Measurements from ENCODE around the gene PPM1F.
"Not testable (repeated sequence)": the region's sequence is repeated elsewhere in the genome, so short reads cannot be mapped to it uniquely, and the experiment has no call there.

Gene PPM1F

DNA sequence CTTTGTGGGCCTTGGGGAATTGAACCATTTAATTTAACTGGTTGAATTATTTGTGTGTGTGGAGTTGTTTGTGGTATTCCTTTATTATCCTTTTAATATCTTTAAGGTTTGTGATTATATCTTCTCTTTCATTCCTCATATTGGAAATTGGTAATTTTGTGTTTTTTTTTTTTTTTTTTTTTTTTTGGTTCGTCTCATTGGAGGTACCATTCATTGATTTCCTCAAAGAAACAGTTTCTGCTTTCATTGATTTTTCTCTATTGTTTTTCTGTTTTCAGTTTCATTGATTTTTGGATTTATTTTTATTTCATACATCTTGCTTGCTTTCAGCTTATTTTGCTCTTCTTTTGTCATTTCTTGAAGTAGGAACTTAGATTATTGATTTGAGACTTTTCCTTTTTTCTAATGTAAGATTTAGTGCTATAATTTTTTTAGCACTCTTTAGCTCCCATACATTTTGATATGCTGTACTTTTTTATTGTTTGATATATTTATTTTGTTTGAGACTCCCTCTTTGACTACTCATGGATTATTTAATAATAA is 54.2 kb downstream of the PPM1F start:
- FAIRE-seq (no peak), DNase-seq (ENCODE audit: low spot score) (no peak)

DNA sequence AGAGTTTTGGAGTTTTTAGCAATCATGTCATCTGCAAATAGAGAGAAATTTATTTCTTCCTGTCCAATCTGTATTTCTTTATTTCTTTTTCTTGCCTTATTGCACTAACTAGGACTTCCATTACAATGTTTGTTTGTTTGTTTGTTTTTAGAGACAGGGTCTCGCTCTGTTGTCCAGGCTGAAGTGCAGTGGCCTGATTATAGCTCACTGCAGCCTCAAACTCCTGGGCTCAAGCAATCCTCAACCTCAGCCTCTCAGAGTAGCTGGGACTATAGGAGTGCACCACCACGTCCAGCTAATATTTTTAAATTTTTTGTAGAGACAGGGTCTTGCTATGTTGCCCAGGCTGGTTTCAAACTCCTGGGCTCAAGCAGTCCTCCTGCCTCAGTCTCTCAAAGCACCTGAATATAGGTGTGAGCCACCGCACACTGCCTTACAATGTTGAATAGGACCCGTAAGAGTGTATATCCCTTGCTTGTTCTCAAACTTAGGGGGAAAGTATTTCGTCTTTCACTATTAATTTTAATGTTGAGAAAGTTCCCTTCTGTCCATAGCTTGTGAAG is 55.6 kb downstream of the PPM1F start:
- no peak for FAIRE-seq
- DNase-seq (ENCODE audit: low spot score), result no peak

DNA sequence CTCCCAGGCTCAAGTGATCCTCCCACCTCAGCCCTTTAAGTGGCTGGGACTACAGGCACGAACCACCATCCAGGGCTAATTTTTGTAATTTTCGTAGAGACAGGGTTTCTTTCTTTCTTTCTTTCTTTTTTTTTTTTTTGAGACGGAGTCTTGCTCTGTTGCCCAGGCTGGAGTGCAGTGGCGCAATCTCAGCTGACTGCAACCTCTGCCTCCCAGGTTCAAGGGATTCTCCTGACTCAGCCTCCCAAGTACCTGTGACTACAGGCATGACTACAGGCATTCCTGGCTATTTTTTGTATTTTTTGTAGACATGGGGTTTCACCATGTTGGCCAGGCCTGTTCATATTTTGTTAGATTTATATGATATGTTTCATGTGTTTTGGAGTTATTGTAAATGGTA is 56.4 kb downstream of the PPM1F start:
- not testable (repeated sequence) for FAIRE-seq; DNase-seq (ENCODE audit: low spot score)

DNA sequence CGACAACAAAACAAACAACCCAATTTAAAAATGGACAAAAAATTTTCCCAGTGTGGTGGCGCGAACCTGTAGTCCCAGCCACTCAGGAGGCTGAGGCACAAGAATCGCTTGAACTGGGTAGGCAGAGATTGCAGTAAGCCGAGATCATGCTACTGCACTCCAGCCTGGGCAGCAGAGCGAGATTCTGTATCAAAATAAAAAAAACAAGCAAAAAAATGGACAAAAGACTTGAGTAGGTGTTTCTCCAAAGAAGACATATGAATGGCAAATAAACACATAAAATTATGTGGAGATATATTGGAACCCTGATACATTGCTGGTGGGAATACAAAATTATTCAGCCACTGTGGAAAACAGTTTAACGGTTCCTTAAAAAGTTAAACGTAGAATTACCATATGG is 57.8 kb downstream of the PPM1F start:
- DNase-seq (ENCODE audit: low spot score) (no peak), FAIRE-seq (no peak)

DNA sequence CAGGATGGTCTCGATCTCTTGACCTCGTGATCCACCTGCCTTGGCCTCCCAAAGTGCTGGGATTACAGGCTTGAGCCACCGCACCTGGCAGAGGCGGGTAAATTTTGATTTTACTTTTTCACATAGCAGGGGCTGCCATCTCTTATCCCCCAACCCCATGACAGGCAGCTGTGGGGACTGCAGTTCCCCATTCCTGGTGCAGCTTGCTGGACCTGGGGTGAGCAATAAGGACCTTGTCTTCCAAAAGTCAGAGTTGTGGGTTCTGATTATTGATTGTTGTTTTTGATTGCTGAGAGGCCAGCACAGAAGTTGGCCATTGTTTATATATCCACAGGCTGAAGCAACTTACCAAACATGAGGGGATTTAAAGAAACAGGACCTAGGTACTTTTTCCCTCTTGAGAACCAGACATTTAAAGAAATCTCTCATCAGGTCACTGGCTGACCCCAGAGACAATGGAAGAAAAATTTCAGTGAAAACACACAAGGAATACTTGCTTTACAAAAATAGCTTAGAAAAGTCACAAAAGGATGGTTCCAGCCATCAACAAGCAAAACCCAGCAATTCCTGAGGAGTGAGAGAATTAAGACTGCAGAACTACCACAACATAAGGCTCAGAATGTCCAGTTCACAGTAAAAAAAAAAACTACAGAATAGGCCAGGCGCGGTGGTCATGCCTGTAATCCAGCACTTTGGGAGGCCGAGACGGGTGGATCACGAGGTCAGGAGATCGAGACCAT is 63.2 kb downstream of the PPM1F start:
- FAIRE-seq, result no peak

DNA sequence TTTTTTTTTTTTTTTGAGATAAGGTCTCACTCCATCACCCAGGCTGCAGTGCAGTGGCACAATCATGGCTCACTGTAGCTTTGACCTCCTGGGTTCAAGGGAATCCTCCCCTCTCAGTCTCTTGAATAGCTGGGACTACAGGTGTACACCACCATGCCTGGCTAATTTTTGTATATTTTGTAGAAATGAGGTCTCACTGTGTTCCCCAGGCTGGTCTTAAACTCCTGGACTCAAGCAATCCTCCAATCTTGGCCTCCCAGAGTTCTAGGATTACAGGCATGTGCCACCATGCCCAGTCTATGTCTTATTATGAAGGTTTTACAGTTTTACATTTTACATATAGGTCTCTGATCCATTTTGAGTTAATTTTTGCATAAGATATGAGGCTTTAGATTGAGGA is 64.8 kb downstream of the PPM1F start:
- DNase-seq (ENCODE audit: low spot score), result no peak
- FAIRE-seq, result no peak

More for the DNA sequence above, 63.2 kb downstream of the PPM1F start:
- DNase-seq (ENCODE audit: low spot score), result no peak

DNA sequence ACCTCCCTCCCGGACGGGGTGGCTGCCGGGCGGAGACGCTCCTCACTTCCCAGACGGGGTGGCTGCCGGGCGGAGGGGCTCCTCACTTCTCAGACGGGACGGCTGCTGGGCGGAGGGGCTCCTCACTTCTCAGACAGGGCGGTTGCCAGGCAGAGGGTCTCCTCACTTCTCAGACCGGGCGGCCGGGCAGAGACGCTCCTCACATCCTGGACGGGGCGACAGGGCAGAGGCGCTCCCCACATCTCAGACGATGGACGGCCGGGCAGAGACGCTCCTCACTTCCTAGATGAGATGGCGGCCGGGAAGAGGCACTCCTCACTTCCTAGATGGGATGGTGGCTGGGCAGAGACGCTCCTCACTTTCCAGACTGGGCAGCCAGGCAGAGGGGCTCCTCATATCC is 68.7 kb downstream of the PPM1F start:
- DNase-seq (ENCODE audit: low spot score); FAIRE-seq: not testable (repeated sequence)

DNA sequence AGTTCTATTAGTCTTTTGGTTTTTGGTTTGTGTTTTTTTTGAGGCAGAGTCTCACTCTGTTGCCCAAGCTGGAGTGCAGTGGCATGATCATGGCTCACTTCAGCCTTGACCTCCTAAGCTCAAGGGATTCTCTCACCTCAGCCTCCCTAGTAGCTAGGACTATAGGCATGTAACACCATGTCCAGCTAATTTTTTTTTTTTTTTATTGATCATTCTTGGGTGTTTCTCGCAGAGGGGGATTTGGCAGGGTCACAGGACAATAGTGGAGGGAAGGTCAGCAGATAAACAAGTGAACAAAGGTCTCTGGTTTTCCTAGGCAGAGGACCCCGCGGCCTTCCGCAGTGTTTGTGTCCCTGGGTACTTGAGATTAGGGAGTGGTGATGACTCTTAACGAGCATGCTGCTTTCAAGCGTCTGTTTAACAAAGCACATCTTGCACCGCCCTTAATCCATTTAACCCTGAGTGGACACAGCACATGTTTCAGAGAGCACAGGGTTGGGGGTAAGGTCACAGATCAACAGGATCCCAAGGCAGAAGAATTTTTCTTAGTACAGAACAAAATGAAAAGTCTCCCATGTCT is 69.8 kb downstream of the PPM1F start:
- FAIRE-seq; DNase-seq (ENCODE audit: low spot score): not testable (repeated sequence)

DNA sequence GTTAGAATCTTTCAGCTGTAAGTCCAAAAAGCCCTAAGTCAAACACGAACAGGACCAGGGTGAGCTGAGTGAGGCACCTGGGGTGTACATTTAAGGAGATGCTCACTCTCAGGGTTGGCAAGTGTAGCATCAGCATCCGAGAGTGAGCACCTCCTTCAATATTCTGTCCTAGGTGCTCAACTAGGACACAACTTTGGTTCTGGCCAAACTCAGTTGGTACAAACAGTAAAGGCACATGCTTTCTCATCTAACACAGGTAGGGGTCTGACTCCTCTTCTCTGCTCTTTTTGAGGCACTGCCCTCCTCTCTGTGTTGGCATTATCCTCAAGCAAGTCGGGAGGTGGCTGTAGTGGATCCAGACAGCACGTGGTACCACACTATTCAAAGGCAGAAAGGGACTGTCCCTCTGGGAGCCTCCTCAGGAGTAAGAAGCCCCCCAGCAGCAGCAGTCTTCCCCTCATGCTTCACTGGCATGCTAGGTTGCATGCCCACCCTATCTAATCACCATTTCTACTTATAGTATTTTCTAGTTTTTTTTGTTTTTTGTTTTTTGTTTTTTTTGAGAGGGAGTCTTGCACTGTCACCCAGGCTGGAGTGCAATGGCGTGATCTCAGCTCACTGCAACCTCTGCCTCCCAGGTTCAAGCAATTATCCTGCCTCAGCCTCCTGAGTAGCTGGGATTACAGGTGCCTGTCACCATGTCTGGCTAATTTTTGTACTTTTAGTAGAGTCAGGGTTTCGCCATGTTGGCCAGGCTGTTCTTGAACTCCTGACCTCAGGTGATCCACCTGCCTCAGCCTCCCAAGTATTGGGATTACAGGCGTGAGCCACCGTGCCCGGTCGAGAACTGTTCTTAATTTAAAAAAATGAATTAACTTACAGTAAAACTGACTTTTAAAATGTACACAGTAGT is 70.6 kb downstream of the PPM1F start:
- FAIRE-seq (peak; percentile 77), DNase-seq (ENCODE audit: low spot score) (no peak)

DNA sequence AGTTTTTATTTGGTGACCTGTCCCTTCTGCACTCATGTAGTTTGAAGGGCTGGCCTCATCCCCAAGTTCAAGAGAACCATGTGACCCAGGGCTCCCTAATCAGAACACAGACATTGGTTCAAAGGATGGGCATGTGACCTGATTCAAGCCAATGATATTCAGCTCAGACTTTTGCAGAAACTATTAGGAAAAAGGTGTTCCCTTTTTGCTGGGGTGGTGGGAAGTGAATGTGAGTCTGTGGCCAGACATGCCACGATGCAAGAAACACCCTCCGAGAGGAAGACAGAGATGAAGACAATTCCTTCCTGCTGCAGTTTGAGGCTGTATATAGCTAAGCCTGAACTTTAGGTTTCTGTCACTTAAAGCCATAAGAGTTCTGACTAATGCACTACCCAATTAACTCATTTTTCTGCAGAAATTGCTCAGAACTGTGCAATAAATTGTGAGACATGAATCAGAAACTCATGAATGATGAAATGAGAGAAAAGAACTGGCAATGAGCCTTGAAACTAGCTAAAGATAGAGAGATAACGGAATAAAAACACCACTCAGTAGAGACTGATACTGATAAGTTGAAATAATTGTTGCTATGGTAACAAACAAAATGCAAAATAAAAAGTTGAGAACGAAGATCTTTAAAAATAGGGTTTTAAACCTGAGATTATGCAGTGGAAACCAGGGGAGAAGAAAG is 76.0 kb downstream of the PPM1F start:
- no peak for FAIRE-seq
- no peak for DNase-seq (ENCODE audit: low spot score)

DNA sequence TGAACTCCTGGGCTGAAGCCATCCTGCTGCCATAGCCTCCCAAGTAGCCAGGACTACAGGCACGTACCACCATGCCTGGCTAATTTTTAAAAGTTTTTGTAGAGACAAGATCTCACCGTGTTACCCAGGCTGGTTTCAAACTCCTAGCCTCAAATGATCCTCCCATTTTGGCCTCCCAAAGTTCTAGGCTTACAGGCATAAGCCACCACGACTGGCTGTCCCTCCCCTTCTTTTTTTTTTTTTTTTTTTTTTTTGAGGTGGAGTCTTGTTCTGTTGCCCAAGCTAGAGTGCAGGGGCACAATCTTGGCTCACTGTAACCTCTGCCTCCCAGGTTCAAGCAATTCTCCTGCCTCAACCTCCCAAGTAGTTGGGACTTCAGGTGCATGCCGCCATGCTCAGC is 77.7 kb downstream of the PPM1F start:
- not testable (repeated sequence) for FAIRE-seq; DNase-seq (ENCODE audit: low spot score)

DNA sequence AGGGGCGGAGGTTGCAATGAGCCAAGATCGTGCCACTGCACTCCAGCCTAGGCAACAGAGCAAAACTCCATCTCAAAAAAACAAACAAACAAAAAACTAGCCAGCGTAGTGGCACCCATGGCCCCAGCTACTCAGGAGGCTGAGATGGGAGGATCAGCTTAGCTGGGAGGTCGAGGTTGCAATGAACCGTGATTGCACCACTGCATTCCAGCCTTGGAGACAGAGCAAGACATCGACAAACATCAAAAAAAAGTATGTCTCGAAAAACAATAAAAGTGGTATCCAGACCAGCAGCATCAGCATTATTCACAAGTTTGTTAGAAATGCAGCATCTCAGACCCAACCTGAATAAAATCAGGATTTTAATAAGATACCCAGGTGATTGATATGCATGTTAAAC is 79.0 kb downstream of the PPM1F start:
- DNase-seq (ENCODE audit: low spot score) (no peak), FAIRE-seq (no peak)

DNA sequence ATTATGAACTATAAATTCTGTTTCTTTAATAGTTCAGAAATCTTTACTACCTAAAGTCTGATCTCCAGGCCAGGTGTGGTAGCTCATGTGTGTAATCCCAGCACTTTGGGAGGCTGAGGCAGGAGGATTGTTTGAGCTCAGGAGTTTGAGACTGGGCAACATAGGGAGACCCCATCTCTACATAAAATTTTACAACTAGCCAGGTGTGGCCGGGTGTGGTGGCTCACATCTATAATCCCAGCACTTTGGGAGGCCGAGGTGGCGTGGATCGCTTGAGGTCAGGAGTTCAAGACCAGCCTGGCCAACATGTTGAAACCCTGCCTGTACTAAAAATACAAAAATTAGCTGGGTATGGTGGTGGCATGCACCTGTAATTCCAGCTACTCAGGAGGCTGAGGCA is 79.9 kb downstream of the PPM1F start:
- FAIRE-seq; DNase-seq (ENCODE audit: low spot score): not testable (repeated sequence)

All from urothelium cell line (cell line).